HG03432 (cell line): ENCODE data around the gene DGKZ.

ENCODE experiments used
- ATAC-seq: cut with Tn5 transposase; IDR thresholded peaks from one replicate; pipeline ENCODE4 v1.9.1; 2021; ENCODE audit warnings: mild to moderate bottlenecking, moderate library complexity; ENCODE audit not compliant: unreplicated experiment

The DGKZ gene

GRCh38 chr11:46391578-46392420, 44.5 kb downstream of the DGKZ start, which contains the start of gene CHRM4:
CHRM4 (minus strand) TSS chr11:46391776; CDS start chr11:46386557, 5,219 bp downstream.
- peak; percentile 19 for ATAC-seq

GRCh38 chr11:46392421-46393230, 45.4 kb downstream of the DGKZ start:
- peak; percentile 68 for ATAC-seq

- no peak for ATAC-seq
Observed at GRCh38 chr11:46393231-46393616, 46.0 kb downstream of the DGKZ start.

GRCh38 chr11:46393759-46394158, 46.5 kb downstream of the DGKZ start:
- no peak for ATAC-seq

GRCh38 chr11:46397526-46397925, 50.3 kb downstream of the DGKZ start:
- no peak for ATAC-seq

- no peak for ATAC-seq
Observed at GRCh38 chr11:46402957-46403902, 56.0 kb downstream of the DGKZ start.

- no peak for ATAC-seq
Observed at GRCh38 chr11:46404476-46405017, 57.3 kb downstream of the DGKZ start.

- no peak for ATAC-seq
Observed at GRCh38 chr11:46407635-46408034, 60.4 kb downstream of the DGKZ start.

GRCh38 chr11:46408407-46408986, 61.2 kb downstream of the DGKZ start:
- no peak for ATAC-seq

- no peak for ATAC-seq
Observed at GRCh38 chr11:46410021-46410420, 62.8 kb downstream of the DGKZ start.

GRCh38 chr11:46413760-46414465, 66.7 kb downstream of the DGKZ start:
- no peak for ATAC-seq

GRCh38 chr11:46414466-46414796, 67.2 kb downstream of the DGKZ start:
- ATAC-seq: no peak

- ATAC-seq: no peak
Observed at GRCh38 chr11:46414879-46415278, 67.6 kb downstream of the DGKZ start.

- no peak for ATAC-seq
Observed at GRCh38 chr11:46417711-46418110, 70.4 kb downstream of the DGKZ start.

GRCh38 chr11:46418751-46419150, 71.5 kb downstream of the DGKZ start:
- no peak for ATAC-seq

GRCh38 chr11:46420513-46420912, 73.2 kb downstream of the DGKZ start:
- ATAC-seq: no peak

GRCh38 chr11:46421257-46421880, 74.1 kb downstream of the DGKZ start:
- no peak for ATAC-seq

- ATAC-seq: no peak
Observed at GRCh38 chr11:46422588-46422987, 75.3 kb downstream of the DGKZ start.
